SK-N-MC (cell line): ENCODE results near the gene SQSTM1.

Experiments
- DNase-seq: peaks from one replicate; pipeline ENCODE4 v3.0.0-alpha.2; 2011; ENCODE audit warnings: low read depth, low spot score
- H3K27ac ChIP-seq: fragments of 200-600 bp; sonication (generic); 2 replicates; pipeline ENCODE4 v1.5.1; 2016; ENCODE audit warnings: mixed run types
- H3K36me3 ChIP-seq: fragments of 200-600 bp; sonication (generic); 2 replicates; pipeline ENCODE4 v1.6.1; 2017; ENCODE audit warnings: antibody characterized with exemption, low read length, mixed read lengths; ENCODE audit not compliant: insufficient read depth
- H3K4me3 ChIP-seq: fragments of 200-600 bp; sonication (generic); 2 replicates; pipeline ENCODE4 v1.5.1; 2016
- H3K9ac ChIP-seq: fragments of 200-600 bp; sonication (generic); 2 replicates; pipeline ENCODE4 v1.8.0; 2017; ENCODE audit warnings: mixed run types, mixed read lengths; ENCODE audit not compliant: insufficient read length
- H3K9me3 ChIP-seq: fragments of 200-600 bp; sonication (generic); 2 replicates; pipeline ENCODE4 v1.6.1; 2017; ENCODE audit warnings: low read depth, mild to moderate bottlenecking, antibody characterized with exemption, low read length, moderate library complexity, mixed read lengths
- EZH2 ChIP-seq: fragments of 200-600 bp; sonication (generic); IDR thresholded peaks from one replicate; pipeline ENCODE4 v1.6.1; 2017; ENCODE audit warnings: antibody characterized with exemption
- FOXP2 ChIP-seq: optimal IDR thresholded peaks from 2 replicates; pipeline ENCODE3; 2011; ENCODE audit warnings: mild to moderate bottlenecking, moderate library complexity; ENCODE audit not compliant: insufficient read depth; ENCODE audit errors: extremely low read length, control extremely low read depth
- POLR2AphosphoS5 ChIP-seq: IDR thresholded peaks from 2 replicates; pipeline ENCODE4 v1.6.1; 2012; ENCODE audit warnings: mild to moderate bottlenecking, low read depth, low read length, borderline replicate concordance

The SQSTM1 gene

GRCh38 chr5:179864686-179865085, 44.0 kb downstream of the SQSTM1 start:
- Histone ChIP-seq H3K27ac (no peak overlapping the region), H3K9ac (no peak overlapping the region), H3K9me3 (no peaks in the 10 kb centered on the region), H3K36me3 (peaks cover 12% of the 10 kb centered on the region; the same call in 1 of the 2 replicates), H3K4me3 (no peak overlapping the region)
- no peak for TF ChIP-seq EZH2
- no peak for TF ChIP-seq FOXP2
- no peak for TF ChIP-seq POLR2AphosphoS5
- DNase-seq: no peak

- TF ChIP-seq EZH2: no peak
- no peak for TF ChIP-seq POLR2AphosphoS5
- no peak for TF ChIP-seq FOXP2
- Histone ChIP-seq H3K36me3 (peaks cover 12% of the 10 kb centered on the region; the same call in 1 of the 2 replicates), H3K9ac (no peak overlapping the region), H3K9me3 (no peaks in the 10 kb centered on the region), H3K4me3 (no peak overlapping the region), H3K27ac (no peak overlapping the region)
- no peak for DNase-seq
These were observed 45.0 kb downstream of the SQSTM1 start for GRCh38 chr5:179865491-179866240.

- no peak overlapping the region for H3K27ac ChIP-seq
- DNase-seq: no peak
- H3K4me3 ChIP-seq: no peak overlapping the region
- TF ChIP-seq FOXP2 (no peak), POLR2AphosphoS5 (0 out of 2 replicates have a peak, but pooled peaks have one; percentile 4), EZH2 (no peak)
- no peaks in the 10 kb centered on the region for H3K9me3 ChIP-seq
- no peak overlapping the region for H3K9ac ChIP-seq
- H3K36me3 ChIP-seq: peaks cover 12% of the 10 kb centered on the region; the same call in 1 of the 2 replicates
These were observed 45.8 kb downstream of the SQSTM1 start for GRCh38 chr5:179866241-179867078.

- no peak for TF ChIP-seq FOXP2
- no peak for TF ChIP-seq EZH2
- no peak for TF ChIP-seq POLR2AphosphoS5
- Histone ChIP-seq H3K4me3 (no peak overlapping the region), H3K27ac (no peak overlapping the region), H3K36me3 (peaks cover 12% of the 10 kb centered on the region; the same call in 1 of the 2 replicates), H3K9me3 (no peaks in the 10 kb centered on the region), H3K9ac (no peak overlapping the region)
- DNase-seq: no peak
These were observed 46.4 kb downstream of the SQSTM1 start for GRCh38 chr5:179867079-179867465.

GRCh38 chr5:179867476-179867875, 46.8 kb downstream of the SQSTM1 start:
- DNase-seq: no peak
- Histone ChIP-seq H3K36me3 (peaks cover 14% of the 10 kb centered on the region; the same call in 1 of the 2 replicates), H3K4me3 (no peak overlapping the region), H3K27ac (no peak overlapping the region), H3K9me3 (no peaks in the 10 kb centered on the region), H3K9ac (no peak overlapping the region)
- TF ChIP-seq EZH2 (no peak), FOXP2 (no peak), POLR2AphosphoS5 (no peak)

- TF ChIP-seq EZH2: no peak
- TF ChIP-seq POLR2AphosphoS5: no peak
- no peak for TF ChIP-seq FOXP2
- DNase-seq: no peak
- Histone ChIP-seq H3K9me3 (no peaks in the 10 kb centered on the region), H3K27ac (no peak overlapping the region), H3K36me3 (peaks cover 14% of the 10 kb centered on the region; the same call in 1 of the 2 replicates), H3K4me3 (no peak overlapping the region), H3K9ac (no peak overlapping the region)
These were observed 47.8 kb downstream of the SQSTM1 start for GRCh38 chr5:179868541-179868940.

GRCh38 chr5:179869101-179869500, 48.4 kb downstream of the SQSTM1 start:
- Histone ChIP-seq H3K27ac (no peak overlapping the region), H3K36me3 (peaks cover 11% of the 10 kb centered on the region; the same call in 1 of the 2 replicates), H3K9ac (no peak overlapping the region), H3K9me3 (no peaks in the 10 kb centered on the region), H3K4me3 (no peak overlapping the region)
- TF ChIP-seq FOXP2 (no peak), EZH2 (no peak), POLR2AphosphoS5 (no peak)
- DNase-seq: no peak
